Measurements from ENCODE around the gene USP49. TPM values are rescaled to one million over a fixed set of nuclear protein-coding genes. Genes with fewer than 3 reads are reported as not detected.

USP49 gene
- total RNA-seq, 4 donors from 2014 or later: 2.3 to 16.5 (median 6.6) TPM

GRCh38 chr6:41940759-41941279, 45.6 kb upstream of the USP49 start:
- Histone ChIP-seq H3K9me3 (no peaks in the 10 kb centered on the region), H3K4me3 (peak overlapping the region; percentile 50 to 73), H3K4me1 (peaks cover 10 to 24% of the 10 kb centered on the region in 2 donors), H3K27me3 (no peaks in the 10 kb centered on the region), H3K36me3 (no peaks in the 10 kb centered on the region), H3K27ac (peak overlapping the region; percentile 66 to 85)
- intact Hi-C loops (cut with DNase I; ENCODE audit: low total_unique reads): no loop called here
- DNase-seq: peak; percentile 39 to 56
- TF ChIP-seq POLR2A (IDR thresholded peaks at IDR 0.05) (no peak), CTCF (IDR thresholded peaks at IDR 0.05) (peak in 1 of 4 experiments; percentile 8)

GRCh38 chr6:41939848-41940758, 44.9 kb upstream of the USP49 start:
- Histone ChIP-seq H3K9me3 (no peaks in the 10 kb centered on the region), H3K27ac (peak overlapping the region; percentile 66 to 85), H3K36me3 (no peaks in the 10 kb centered on the region), H3K4me1 (peaks cover 10 to 24% of the 10 kb centered on the region in 2 donors), H3K4me3 (peak overlapping the region; percentile 50 to 73), H3K27me3 (no peaks in the 10 kb centered on the region)
- intact Hi-C loops (cut with DNase I; ENCODE audit: low total_unique reads): loop anchor here (10.0 kb wide), 1 partner anchor 105 kb away; no protein-coding TSS in a partner anchor
- DNase-seq: peak in 1 of 2 donors; percentile 28
- no peak for TF ChIP-seq CTCF (IDR thresholded peaks at IDR 0.05)
- TF ChIP-seq POLR2A (IDR thresholded peaks at IDR 0.05): no peak

GRCh38 chr6:41939176-41939847, 44.1 kb upstream of the USP49 start:
- H3K9me3 ChIP-seq: no peaks in the 10 kb centered on the region

GRCh38 chr6:41938590-41939175, 43.5 kb upstream of the USP49 start:
- H3K27ac ChIP-seq: peak overlapping the region; percentile 66 to 85
- H3K9me3 ChIP-seq: no peaks in the 10 kb centered on the region
- no peaks in the 10 kb centered on the region for H3K27me3 ChIP-seq
- no peaks in the 10 kb centered on the region for H3K36me3 ChIP-seq
- peaks cover 10 to 24% of the 10 kb centered on the region in 2 donors for H3K4me1 ChIP-seq
- intact Hi-C loops (cut with DNase I; ENCODE audit: low total_unique reads): loop anchor here (10.0 kb wide), 1 partner anchor 106 kb away; no protein-coding TSS in a partner anchor
- no peak for DNase-seq
- H3K4me3 ChIP-seq: no peak overlapping the region
- TF ChIP-seq POLR2A (IDR thresholded peaks at IDR 0.05) (no peak), CTCF (IDR thresholded peaks at IDR 0.05) (no peak)

More at GRCh38 chr6:41939176-41939847, 44.1 kb upstream of the USP49 start:
- Histone ChIP-seq H3K27me3 (no peaks in the 10 kb centered on the region), H3K27ac (peak overlapping the region; percentile 66 to 85), H3K36me3 (no peaks in the 10 kb centered on the region), H3K4me1 (peaks cover 10 to 24% of the 10 kb centered on the region in 2 donors), H3K4me3 (no peak overlapping the region)
- no peak for TF ChIP-seq POLR2A (IDR thresholded peaks at IDR 0.05)
- TF ChIP-seq CTCF (IDR thresholded peaks at IDR 0.05): no peak
- DNase-seq: peak; percentile 42 to 60
- intact Hi-C loops (cut with DNase I; ENCODE audit: low total_unique reads): loop anchor here (10.0 kb wide), 1 partner anchor 105 kb away; no protein-coding TSS in a partner anchor

Measured in uterus (tissue), 4 donors.